IPS DF 6.9 (cell line): ENCODE results near the gene CNOT2.

Experiments
- DNase-seq: peaks from one replicate; pipeline ENCODE4 v3.0.0-alpha.2; 2013; ENCODE audit warnings: low read depth, low spot score
- H3K27ac ChIP-seq: one replicate; pipeline ENCODE4 v1.5.1; 2013; ENCODE audit warnings: low read length, control low read depth
- H3K27me3 ChIP-seq: 2 replicates; pipeline ENCODE4 v1.6.1; 2013; ENCODE audit warnings: mild to moderate bottlenecking, low read length; ENCODE audit not compliant: control insufficient read depth, insufficient read depth
- H3K36me3 ChIP-seq: 2 replicates; pipeline ENCODE4 v1.6.1; 2013; ENCODE audit warnings: low read length; ENCODE audit not compliant: control insufficient read depth, insufficient read depth
- H3K4me1 ChIP-seq: 2 replicates; pipeline ENCODE4 v1.6.1; 2013; ENCODE audit warnings: low read length; ENCODE audit not compliant: control insufficient read depth, insufficient read depth
- H3K4me3 ChIP-seq: 2 replicates; pipeline ENCODE4 v1.5.1; 2013; ENCODE audit warnings: mild to moderate bottlenecking, low read length
- H3K9me3 ChIP-seq: 2 replicates; pipeline ENCODE4 v1.6.1; 2013; ENCODE audit warnings: low read length, inconsistent platforms; ENCODE audit not compliant: control insufficient read depth, insufficient read depth
- whole genome bisulfite sequencing: extraction: QIAGEN DNeasy Blood & Tissue Kit; methylation state at CpG from one replicate; pipeline ENCODE4 v1.1.7; 2013; ENCODE audit warnings: mixed read lengths, missing lambda C conversion rate; ENCODE audit not compliant: insufficient read length, insufficient coverage; 5-methylcytosine and 5-hydroxymethylcytosine counted together

CNOT2 gene

GRCh38 chr12:70236990-70237389, 6.2 kb upstream of the CNOT2 start:
- DNase-seq, result no peak
- H3K36me3 ChIP-seq, result no peaks in the 10 kb centered on the region
- no peak overlapping the region for H3K27ac ChIP-seq
- no peaks in the 10 kb centered on the region for H3K9me3 ChIP-seq
- no CpG with 5 or more reads among the region's 1 CpG for WGBS
- no peaks in the 10 kb centered on the region for H3K4me1 ChIP-seq
- no peak overlapping the region for H3K4me3 ChIP-seq
- no peaks in the 10 kb centered on the region for H3K27me3 ChIP-seq

GRCh38 chr12:70240673-70241072, 2.6 kb upstream of the CNOT2 start:
- Histone ChIP-seq H3K4me3 (no peak overlapping the region), H3K9me3 (no peaks in the 10 kb centered on the region), H3K4me1 (no peaks in the 10 kb centered on the region), H3K36me3 (no peaks in the 10 kb centered on the region), H3K27me3 (no peaks in the 10 kb centered on the region), H3K27ac (no peak overlapping the region)
- WGBS, result no CpG with 5 or more reads among the region's 1 CpG
- DNase-seq, result no peak

GRCh38 chr12:70241845-70242244, 1.4 kb upstream of the CNOT2 start:
- Histone ChIP-seq H3K4me3 (no peak overlapping the region), H3K4me1 (no peaks in the 10 kb centered on the region), H3K27me3 (no peaks in the 10 kb centered on the region), H3K36me3 (no peaks in the 10 kb centered on the region), H3K9me3 (no peaks in the 10 kb centered on the region), H3K27ac (no peak overlapping the region)
- no CpG with 5 or more reads among the region's 2 CpGs for WGBS
- no peak for DNase-seq

GRCh38 chr12:70243510-70244371, 508 bp downstream of the CNOT2 start:
- H3K36me3 ChIP-seq, result no peaks in the 10 kb centered on the region
- H3K27me3 ChIP-seq, result no peaks in the 10 kb centered on the region
- no CpG with 5 or more reads among the region's 70 CpGs for WGBS
- peak overlapping the region; percentile 70 for H3K4me3 ChIP-seq
- no peak overlapping the region for H3K27ac ChIP-seq
- H3K9me3 ChIP-seq, result no peaks in the 10 kb centered on the region
- no peak for DNase-seq
- H3K4me1 ChIP-seq, result no peaks in the 10 kb centered on the region

GRCh38 chr12:70244409-70244808, 1.2 kb downstream of the CNOT2 start:
- no peak for DNase-seq
- peak overlapping the region; percentile 70; the same call in 1 of the 2 replicates for H3K4me3 ChIP-seq
- H3K27me3 ChIP-seq, result no peaks in the 10 kb centered on the region
- no peaks in the 10 kb centered on the region for H3K4me1 ChIP-seq
- H3K36me3 ChIP-seq, result no peaks in the 10 kb centered on the region
- H3K9me3 ChIP-seq, result no peaks in the 10 kb centered on the region
- WGBS, result no CpG with 5 or more reads among the region's 7 CpGs
- H3K27ac ChIP-seq, result no peak overlapping the region

GRCh38 chr12:70245458-70245857, 2.2 kb downstream of the CNOT2 start:
- Histone ChIP-seq H3K4me1 (no peaks in the 10 kb centered on the region), H3K27me3 (no peaks in the 10 kb centered on the region), H3K9me3 (no peaks in the 10 kb centered on the region), H3K27ac (no peak overlapping the region), H3K36me3 (no peaks in the 10 kb centered on the region), H3K4me3 (no peak overlapping the region)
- DNase-seq, result no peak

- no peak for DNase-seq
- H3K4me3 ChIP-seq, result no peak overlapping the region
- peaks cover 1% of the 10 kb centered on the region; the same call in 1 of the 2 replicates for H3K4me1 ChIP-seq
- H3K9me3 ChIP-seq, result no peaks in the 10 kb centered on the region
- H3K27me3 ChIP-seq, result no peaks in the 10 kb centered on the region
- H3K27ac ChIP-seq, result no peak overlapping the region
- no peaks in the 10 kb centered on the region for H3K36me3 ChIP-seq
These were observed 3.3 kb downstream of the CNOT2 start for GRCh38 chr12:70246580-70246979.

GRCh38 chr12:70247653-70248199, 4.5 kb downstream of the CNOT2 start:
- Histone ChIP-seq H3K27ac (no peak overlapping the region), H3K4me3 (no peak overlapping the region), H3K27me3 (no peaks in the 10 kb centered on the region), H3K36me3 (no peaks in the 10 kb centered on the region), H3K9me3 (no peaks in the 10 kb centered on the region), H3K4me1 (peaks cover 1% of the 10 kb centered on the region; the same call in 1 of the 2 replicates)
- DNase-seq, result no peak
- WGBS, result no CpG with 5 or more reads among the region's 2 CpGs

GRCh38 chr12:70248876-70249275, 5.6 kb downstream of the CNOT2 start:
- no peaks in the 10 kb centered on the region for H3K9me3 ChIP-seq
- no peaks in the 10 kb centered on the region for H3K36me3 ChIP-seq
- DNase-seq, result no peak
- peaks cover 1% of the 10 kb centered on the region; the same call in 1 of the 2 replicates for H3K4me1 ChIP-seq
- no peaks in the 10 kb centered on the region for H3K27me3 ChIP-seq
- no peak overlapping the region for H3K4me3 ChIP-seq
- no CpG with 5 or more reads among the region's 1 CpG for WGBS
- H3K27ac ChIP-seq, result no peak overlapping the region

- Histone ChIP-seq H3K9me3 (no peaks in the 10 kb centered on the region), H3K4me3 (no peak overlapping the region), H3K4me1 (peaks cover 1% of the 10 kb centered on the region; the same call in 1 of the 2 replicates), H3K27ac (no peak overlapping the region), H3K27me3 (no peaks in the 10 kb centered on the region), H3K36me3 (no peaks in the 10 kb centered on the region)
- no CpG with 5 or more reads among the region's 2 CpGs for WGBS
- DNase-seq, result no peak
These were observed 6.7 kb downstream of the CNOT2 start for GRCh38 chr12:70249903-70250302.

GRCh38 chr12:70251226-70251625, 8.0 kb downstream of the CNOT2 start:
- Histone ChIP-seq H3K4me3 (no peak overlapping the region), H3K36me3 (no peaks in the 10 kb centered on the region), H3K27ac (no peak overlapping the region), H3K9me3 (no peaks in the 10 kb centered on the region), H3K4me1 (peaks cover 1% of the 10 kb centered on the region; the same call in 1 of the 2 replicates), H3K27me3 (no peaks in the 10 kb centered on the region)
- no peak for DNase-seq
- WGBS, result no CpG with 5 or more reads among the region's 2 CpGs
